GM12873 (cell line): Measurements from ENCODE around the gene ZFP90.
A peak's percentile ranks its signal among the peaks of the same experiment; 100 is the strongest.

Experiments used
- TF ChIP-seq, protein P1 (sequence below): IDR thresholded peaks from 2 replicates; pipeline ENCODE4 v1.5.1; 2012; ENCODE audit warnings: low read depth, mild to moderate bottlenecking, moderate library complexity, low read length, control low read depth; ENCODE audit not compliant: insufficient read depth; ENCODE audit errors: missing control alignments

Gene ZFP90

DNA sequence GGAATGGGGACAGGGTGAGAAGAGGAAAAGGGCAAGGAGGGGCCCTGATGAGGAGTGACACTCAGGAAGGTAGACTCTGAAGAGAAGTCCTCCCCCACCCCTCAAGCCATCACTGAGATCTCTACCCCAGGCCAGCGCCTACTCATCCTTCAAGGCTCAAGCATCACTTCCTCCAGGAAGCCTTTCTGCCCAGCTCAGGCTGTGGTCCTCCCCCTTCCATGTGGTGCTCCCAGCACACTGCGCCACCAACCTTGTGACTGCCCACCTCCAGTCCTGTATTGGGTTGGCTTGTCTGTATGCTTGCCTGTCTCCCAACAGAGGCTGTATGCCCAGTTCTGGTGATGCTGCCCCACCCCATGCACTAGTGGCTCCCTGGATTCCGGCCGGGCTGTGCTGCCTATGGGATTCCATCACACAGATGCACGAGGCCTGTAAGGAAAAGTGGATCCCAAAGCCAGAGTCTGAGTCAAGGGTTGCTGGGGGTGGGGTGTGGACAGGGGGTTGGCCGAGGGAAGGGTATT lies 19.8 kb upstream of the ZFP90 start:
- TF ChIP-seq, protein P1, sequence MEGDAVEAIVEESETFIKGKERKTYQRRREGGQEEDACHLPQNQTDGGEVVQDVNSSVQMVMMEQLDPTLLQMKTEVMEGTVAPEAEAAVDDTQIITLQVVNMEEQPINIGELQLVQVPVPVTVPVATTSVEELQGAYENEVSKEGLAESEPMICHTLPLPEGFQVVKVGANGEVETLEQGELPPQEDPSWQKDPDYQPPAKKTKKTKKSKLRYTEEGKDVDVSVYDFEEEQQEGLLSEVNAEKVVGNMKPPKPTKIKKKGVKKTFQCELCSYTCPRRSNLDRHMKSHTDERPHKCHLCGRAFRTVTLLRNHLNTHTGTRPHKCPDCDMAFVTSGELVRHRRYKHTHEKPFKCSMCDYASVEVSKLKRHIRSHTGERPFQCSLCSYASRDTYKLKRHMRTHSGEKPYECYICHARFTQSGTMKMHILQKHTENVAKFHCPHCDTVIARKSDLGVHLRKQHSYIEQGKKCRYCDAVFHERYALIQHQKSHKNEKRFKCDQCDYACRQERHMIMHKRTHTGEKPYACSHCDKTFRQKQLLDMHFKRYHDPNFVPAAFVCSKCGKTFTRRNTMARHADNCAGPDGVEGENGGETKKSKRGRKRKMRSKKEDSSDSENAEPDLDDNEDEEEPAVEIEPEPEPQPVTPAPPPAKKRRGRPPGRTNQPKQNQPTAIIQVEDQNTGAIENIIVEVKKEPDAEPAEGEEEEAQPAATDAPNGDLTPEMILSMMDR, result no peak

DNA sequence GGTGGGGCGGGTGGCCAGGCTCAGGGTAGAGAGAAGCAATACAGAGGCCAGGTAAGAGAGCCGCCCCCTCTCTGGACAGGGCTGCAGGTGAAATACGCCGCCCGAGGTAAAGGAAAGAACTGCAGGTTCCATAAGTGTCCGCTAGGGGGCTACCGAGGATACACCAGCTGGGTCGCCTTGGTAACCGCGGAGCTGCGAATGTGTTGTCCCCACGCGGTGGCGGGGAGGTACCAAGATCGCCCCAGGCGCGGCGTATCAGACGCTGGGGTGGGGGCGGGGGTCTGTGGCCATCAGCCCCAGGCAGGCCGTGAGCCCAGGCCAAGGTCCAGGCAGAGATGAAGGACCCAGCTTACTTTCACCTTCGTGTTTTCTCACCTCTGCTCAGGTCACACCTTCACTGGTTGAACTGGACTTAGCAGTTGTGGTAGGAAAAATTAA lies 18.4 kb upstream of the ZFP90 start:
- TF ChIP-seq, protein P1, result peak; percentile 100

DNA sequence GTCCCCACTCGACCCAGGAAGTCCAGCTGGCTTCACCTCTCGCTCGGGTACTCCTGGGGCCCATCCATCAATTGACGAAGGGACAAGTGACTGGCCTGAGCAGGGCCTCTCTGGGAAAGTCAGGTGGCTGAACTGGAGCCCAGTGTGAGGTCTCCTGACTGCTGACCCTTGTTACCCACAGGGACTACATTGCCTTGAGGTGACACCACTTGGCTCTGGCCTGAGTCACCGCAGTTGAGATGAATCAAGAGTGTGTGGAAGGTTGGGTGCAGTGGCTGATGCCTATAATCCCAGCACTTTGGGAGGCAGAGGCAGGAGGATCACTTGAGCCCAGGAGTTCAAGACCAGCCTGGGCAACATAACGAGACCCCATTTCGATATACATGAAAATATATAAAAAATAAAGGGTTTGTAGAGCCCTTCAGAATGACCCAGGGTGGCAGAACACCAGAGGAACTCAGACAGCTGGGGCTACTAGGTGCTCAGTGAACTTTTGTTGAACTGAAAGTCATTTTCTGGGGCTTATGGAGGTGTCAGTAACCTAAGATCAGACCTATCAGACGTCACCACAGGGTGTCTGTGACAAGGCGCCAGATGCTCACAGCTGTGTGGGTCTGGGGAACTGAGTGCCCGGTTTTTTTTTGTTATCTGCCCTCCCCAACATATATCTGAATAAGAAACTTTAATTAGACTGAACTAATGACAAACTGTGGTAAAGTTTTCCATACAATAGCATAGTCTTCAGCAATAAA lies 14.8 kb upstream of the ZFP90 start:
- TF ChIP-seq, protein P1, result no peak

DNA sequence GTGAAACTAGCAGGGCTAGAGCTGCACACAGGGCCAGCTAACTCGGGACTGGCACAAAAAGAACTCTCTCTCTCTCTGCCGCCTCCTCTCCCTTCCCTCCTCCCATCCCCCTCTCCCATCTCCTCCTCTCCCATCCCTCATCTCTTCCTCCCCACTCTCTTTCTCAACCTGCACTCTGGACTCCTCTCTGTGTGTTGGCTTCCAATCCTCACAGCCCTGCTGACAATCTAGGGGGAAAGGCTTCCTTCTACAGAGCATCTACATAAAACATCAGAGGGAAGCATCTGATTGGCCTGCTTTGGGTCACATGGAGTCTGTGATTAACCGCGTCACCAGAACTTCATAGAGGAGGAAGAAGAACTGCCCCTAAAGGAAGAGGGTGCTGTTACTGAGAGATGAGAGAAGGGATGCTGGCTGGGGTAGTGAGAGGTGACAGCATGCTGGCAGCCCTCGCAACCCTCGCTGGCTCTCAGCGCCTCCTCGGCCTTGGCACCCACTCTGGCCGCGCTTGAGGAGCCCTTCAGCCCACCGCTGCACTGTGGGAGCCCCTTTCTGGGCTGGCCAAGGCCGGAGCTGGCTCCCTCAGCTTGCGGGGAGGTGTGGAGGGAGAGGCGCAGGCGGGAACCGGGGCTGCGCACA lies 12.8 kb upstream of the ZFP90 start:
- TF ChIP-seq, protein P1, result no peak

DNA sequence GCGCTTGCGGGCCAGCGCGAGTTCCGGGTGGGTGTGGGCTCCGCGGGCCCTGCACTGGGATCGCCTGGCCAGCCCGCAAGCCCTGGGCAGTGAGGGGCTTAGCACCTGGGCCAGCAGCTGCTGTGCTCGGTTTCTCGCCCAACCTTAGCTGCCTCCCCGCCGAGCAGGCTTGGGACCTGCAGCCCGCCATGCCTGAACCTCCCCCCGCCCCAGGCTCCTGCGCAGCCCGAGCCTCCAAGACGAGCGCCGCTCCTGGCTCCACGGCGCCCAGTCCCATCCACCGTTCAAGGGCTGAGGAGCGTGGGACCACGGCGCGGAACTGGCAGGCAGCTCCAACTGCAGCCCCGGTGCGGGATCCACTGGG lies 12.3 kb upstream of the ZFP90 start:
- TF ChIP-seq, protein P1, result no peak

DNA sequence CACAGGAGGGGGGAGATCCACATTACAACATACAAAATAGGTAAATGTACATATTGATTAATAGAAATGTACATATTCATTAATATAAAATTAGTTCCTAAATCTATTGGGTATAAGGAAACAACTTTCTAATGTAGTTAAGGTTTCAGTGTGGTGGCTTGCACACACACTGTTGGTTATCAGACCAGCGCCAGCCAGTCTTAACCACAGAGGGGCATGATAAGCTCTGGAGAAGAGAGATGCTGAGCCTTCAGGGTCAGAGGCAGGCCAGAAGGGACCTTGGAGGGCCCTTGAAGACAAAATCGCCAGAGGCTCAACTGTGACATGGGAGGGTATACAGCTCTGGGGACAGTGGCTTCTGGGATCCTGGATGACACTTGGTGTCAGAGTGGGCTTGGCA lies 10.9 kb upstream of the ZFP90 start:
- TF ChIP-seq, protein P1, result no peak

DNA sequence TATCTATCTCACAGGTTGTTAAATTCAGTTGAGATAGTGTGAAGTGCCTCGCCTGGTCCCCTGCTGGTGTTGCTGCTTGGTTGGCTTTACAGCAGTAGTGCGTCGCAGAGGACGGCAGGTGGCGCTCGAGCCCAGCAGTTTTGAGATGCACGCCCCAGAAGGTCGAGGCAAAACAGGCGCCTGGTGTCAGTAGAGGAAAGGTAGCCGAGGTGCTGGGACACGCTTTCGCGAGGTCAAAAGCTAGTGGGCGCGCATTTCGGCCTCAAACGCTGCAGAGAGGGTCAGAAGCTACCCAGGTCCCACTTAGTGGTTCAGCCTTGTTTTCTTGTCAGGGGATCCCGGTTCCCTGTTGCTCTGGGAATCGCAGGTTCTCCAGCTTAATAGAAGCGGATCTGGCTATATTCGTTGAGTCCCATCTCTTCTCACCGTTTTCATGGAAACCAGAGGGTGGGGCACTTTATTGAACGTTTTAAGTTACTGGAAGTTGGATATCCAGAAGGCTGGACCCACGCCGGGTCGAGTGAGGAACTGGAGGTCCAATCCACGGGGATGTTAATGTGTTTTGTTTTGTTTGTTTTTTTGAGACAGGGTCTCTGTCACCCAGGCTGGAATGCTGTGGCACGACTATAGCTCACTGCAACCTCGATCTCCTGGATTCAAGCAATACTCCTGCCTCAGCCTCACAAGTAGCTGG lies 10.3 kb upstream of the ZFP90 start:
- TF ChIP-seq, protein P1, result peak; percentile 95
